Measurements from ENCODE around the gene EPRS1. TPM values are rescaled to one million over a fixed set of nuclear protein-coding genes. Genes with fewer than 3 reads are reported as not detected.

Gene EPRS1
- total and polyA plus RNA-seq, 2 of the 13 experiments (the other 11 are each of a cell fraction or from before 2014, with no cell fraction given) = 86.1 to 124 TPM

- TF ChIP-seq ZNF710 (CRISPR knock-in tag; IDR thresholded peaks at IDR 0.05; ENCODE audit: borderline replicate concordance) (no peak), GABPB1 (CRISPR knock-in tag; IDR thresholded peaks at IDR 0.05) (peak; percentile 70), ZNF660 (CRISPR knock-in tag; IDR thresholded peaks at IDR 0.05; ENCODE audit: borderline replicate concordance, low read depth) (no peak), RFXANK (CRISPR knock-in tag; IDR thresholded peaks at IDR 0.05) (no peak; the same call in 1 of the 2 replicates), KAT2B (IDR thresholded peaks at IDR 0.05; ENCODE audit: borderline replicate concordance, low read depth, low read length) (no peak), NFKB2 (CRISPR knock-in tag; IDR thresholded peaks at IDR 0.05; ENCODE audit: borderline replicate concordance) (no peak; the same call in 1 of the 2 replicates), ARID5B (CRISPR knock-in tag; IDR thresholded peaks at IDR 0.05) (peak; percentile 53; the same call in 1 of the 2 replicates), GRHL1 (CRISPR knock-in tag; conservative IDR thresholded peaks at IDR 0.05) (no peak), ZNF326 (CRISPR knock-in tag; IDR thresholded peaks at IDR 0.05; ENCODE audit: borderline replicate concordance) (no peak), HNRNPH1 (optimal IDR thresholded peaks at IDR 0.05; ENCODE audit: low read depth, low read length) (no peak), ZNF446 (CRISPR knock-in tag; IDR thresholded peaks at IDR 0.05) (no peak), CEBPG (CRISPR knock-in tag; IDR thresholded peaks at IDR 0.05) (peak; percentile 41), ZNF431 (CRISPR knock-in tag; IDR thresholded peaks at IDR 0.05; ENCODE audit: borderline replicate concordance, low read depth) (no peak), IRF2 (CRISPR knock-in tag; IDR thresholded peaks at IDR 0.05) (peak; percentile 77), NFIC (IDR thresholded peaks at IDR 0.05; ENCODE audit: low read length) (peak; percentile 60; the same call in 1 of the 2 replicates), XBP1 (CRISPR knock-in tag; IDR thresholded peaks at IDR 0.05) (0 out of 2 replicates have a peak, but pooled peaks have one; percentile 52)
- TF ChIP-seq, protein P1, sequence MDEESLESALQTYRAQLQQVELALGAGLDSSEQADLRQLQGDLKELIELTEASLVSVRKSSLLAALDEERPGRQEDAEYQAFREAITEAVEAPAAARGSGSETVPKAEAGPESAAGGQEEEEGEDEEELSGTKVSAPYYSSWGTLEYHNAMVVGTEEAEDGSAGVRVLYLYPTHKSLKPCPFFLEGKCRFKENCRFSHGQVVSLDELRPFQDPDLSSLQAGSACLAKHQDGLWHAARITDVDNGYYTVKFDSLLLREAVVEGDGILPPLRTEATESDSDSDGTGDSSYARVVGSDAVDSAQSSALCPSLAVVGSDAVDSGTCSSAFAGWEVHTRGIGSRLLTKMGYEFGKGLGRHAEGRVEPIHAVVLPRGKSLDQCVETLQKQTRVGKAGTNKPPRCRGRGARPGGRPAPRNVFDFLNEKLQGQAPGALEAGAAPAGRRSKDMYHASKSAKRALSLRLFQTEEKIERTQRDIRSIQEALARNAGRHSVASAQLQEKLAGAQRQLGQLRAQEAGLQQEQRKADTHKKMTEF (CRISPR knock-in tag; IDR thresholded peaks at IDR 0.05) = peak; percentile 57
- TF ChIP-seq, protein P2, sequence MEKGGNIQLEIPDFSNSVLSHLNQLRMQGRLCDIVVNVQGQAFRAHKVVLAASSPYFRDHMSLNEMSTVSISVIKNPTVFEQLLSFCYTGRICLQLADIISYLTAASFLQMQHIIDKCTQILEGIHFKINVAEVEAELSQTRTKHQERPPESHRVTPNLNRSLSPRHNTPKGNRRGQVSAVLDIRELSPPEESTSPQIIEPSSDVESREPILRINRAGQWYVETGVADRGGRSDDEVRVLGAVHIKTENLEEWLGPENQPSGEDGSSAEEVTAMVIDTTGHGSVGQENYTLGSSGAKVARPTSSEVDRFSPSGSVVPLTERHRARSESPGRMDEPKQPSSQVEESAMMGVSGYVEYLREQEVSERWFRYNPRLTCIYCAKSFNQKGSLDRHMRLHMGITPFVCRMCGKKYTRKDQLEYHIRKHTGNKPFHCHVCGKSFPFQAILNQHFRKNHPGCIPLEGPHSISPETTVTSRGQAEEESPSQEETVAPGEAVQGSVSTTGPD (CRISPR knock-in tag; IDR thresholded peaks at IDR 0.05) = no peak
Observed at GRCh38 chr1:220089650-220090556, 43.6 kb upstream of the EPRS1 start, which contains the start of gene BPNT1 (continued).
